Measurements from ENCODE around the gene KSR1. TPM values are rescaled to one million over a fixed set of nuclear protein-coding genes. Genes with fewer than 3 reads are reported as not detected.

Gene KSR1
- total RNA-seq, 4 donors from 2014 or later, result 17.7 to 77.0 (median 34.6) TPM

GRCh38 chr17:27667656-27668487, 211.6 kb downstream of the KSR1 start:
- no peaks in the 10 kb centered on the region for H3K27me3 ChIP-seq
- no peak for TF ChIP-seq CTCF (IDR thresholded peaks at IDR 0.05)
- no peak for TF ChIP-seq POLR2A (IDR thresholded peaks at IDR 0.05)
- no peak overlapping the region for H3K27ac ChIP-seq
- no peak overlapping the region for H3K4me3 ChIP-seq
- no peaks in the 10 kb centered on the region for H3K9me3 ChIP-seq
- no peaks in the 10 kb centered on the region for H3K36me3 ChIP-seq
- intact Hi-C loops (cut with DNase I; ENCODE audit: low total_unique reads), result no loop called here
- no peak for DNase-seq
- no peaks in the 10 kb centered on the region for H3K4me1 ChIP-seq

GRCh38 chr17:27668488-27668823, 212.2 kb downstream of the KSR1 start:
- no peak for DNase-seq
- Histone ChIP-seq H3K9me3 (no peaks in the 10 kb centered on the region), H3K36me3 (no peaks in the 10 kb centered on the region), H3K27ac (no peak overlapping the region), H3K4me3 (no peak overlapping the region), H3K27me3 (no peaks in the 10 kb centered on the region), H3K4me1 (no peaks in the 10 kb centered on the region)
- intact Hi-C loops (cut with DNase I; ENCODE audit: low total_unique reads), result no loop called here
- no peak for TF ChIP-seq CTCF (IDR thresholded peaks at IDR 0.05)
- TF ChIP-seq POLR2A (IDR thresholded peaks at IDR 0.05), result no peak

- Histone ChIP-seq H3K4me1 (no peaks in the 10 kb centered on the region), H3K36me3 (no peaks in the 10 kb centered on the region), H3K9me3 (no peaks in the 10 kb centered on the region), H3K27ac (no peak overlapping the region), H3K4me3 (no peak overlapping the region), H3K27me3 (no peaks in the 10 kb centered on the region)
- TF ChIP-seq CTCF (IDR thresholded peaks at IDR 0.05) (no peak), POLR2A (IDR thresholded peaks at IDR 0.05) (no peak)
- intact Hi-C loops (cut with DNase I; ENCODE audit: low total_unique reads), result no loop called here
- DNase-seq, result no peak
Measured at GRCh38 chr17:27669136-27669535, 212.9 kb downstream of the KSR1 start.

GRCh38 chr17:27669850-27670249, 213.6 kb downstream of the KSR1 start:
- DNase-seq, result no peak
- intact Hi-C loops (cut with DNase I; ENCODE audit: low total_unique reads), result no loop called here
- Histone ChIP-seq H3K4me1 (no peaks in the 10 kb centered on the region), H3K27ac (no peak overlapping the region), H3K9me3 (no peaks in the 10 kb centered on the region), H3K27me3 (no peaks in the 10 kb centered on the region), H3K4me3 (no peak overlapping the region), H3K36me3 (no peaks in the 10 kb centered on the region)
- no peak for TF ChIP-seq POLR2A (IDR thresholded peaks at IDR 0.05)
- TF ChIP-seq CTCF (IDR thresholded peaks at IDR 0.05), result no peak

GRCh38 chr17:27670791-27671590, 214.7 kb downstream of the KSR1 start:
- Histone ChIP-seq H3K36me3 (no peaks in the 10 kb centered on the region), H3K27ac (no peak overlapping the region), H3K27me3 (no peaks in the 10 kb centered on the region), H3K4me1 (no peaks in the 10 kb centered on the region), H3K4me3 (no peak overlapping the region), H3K9me3 (no peaks in the 10 kb centered on the region)
- DNase-seq, result no peak
- intact Hi-C loops (cut with DNase I; ENCODE audit: low total_unique reads), result no loop called here
- no peak for TF ChIP-seq POLR2A (IDR thresholded peaks at IDR 0.05)

Data from uterus (tissue), 4 donors.